ENCODE data around the gene SETD5.

SETD5 gene

DNA sequence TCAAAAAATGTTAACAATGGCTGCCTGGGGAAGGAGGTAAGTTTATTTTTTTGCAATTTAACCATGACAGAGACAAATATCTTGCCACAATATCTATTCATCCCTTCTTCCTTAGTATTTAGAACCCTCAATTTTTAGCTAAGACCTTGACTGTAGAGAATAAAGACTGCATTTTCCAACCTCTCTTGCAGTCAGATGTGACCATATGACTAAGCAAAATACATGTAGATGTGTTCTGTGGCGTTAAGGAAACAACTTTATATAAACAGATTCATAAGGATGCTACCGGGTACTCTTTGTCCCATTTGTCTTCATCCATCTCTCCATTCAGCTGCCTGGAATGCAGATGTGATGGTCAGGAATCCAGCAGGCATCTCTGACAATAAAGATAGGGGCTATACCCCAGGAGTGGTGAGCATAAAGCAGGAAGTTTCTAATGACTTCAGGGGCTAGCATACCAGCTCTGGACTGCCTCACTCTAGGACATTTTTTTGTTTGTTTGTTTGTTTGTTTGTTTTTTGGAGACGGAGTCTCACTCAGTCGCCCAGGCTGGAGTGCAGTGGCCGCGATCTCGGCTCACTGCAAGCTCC is 115.1 kb downstream of the SETD5 start:
- DNase-seq (no peak), ATAC-seq (ENCODE audit: insufficient read depth, low read depth) (no peak)
- Histone ChIP-seq H3K4me3 (ENCODE audit: low read depth in 1 of 2, low read length in 2 of 2) (no peak overlapping the region), H3K9me3 (ENCODE audit: insufficient read depth, low read length, severe bottlenecking) (no peaks in the 10 kb centered on the region), H3K4me1 (ENCODE audit: insufficient read depth, low read length) (no peaks in the 10 kb centered on the region), H3K27ac (ENCODE audit: low read length) (no peak overlapping the region), H3K9ac (ENCODE audit: low read depth, low read length) (no peak overlapping the region), H3K27me3 (ENCODE audit: insufficient read depth, low read length, poor library complexity) (no peaks in the 10 kb centered on the region), H2AFZ (ENCODE audit: low read depth, low read length) (no peak overlapping the region), H3K79me2 (ENCODE audit: insufficient read depth, low read length) (no peaks in the 10 kb centered on the region), H3K36me3 (ENCODE audit: insufficient read depth, low read length) (no peaks in the 10 kb centered on the region), H3K4me2 (ENCODE audit: insufficient read depth, low read length) (no peak overlapping the region), H4K20me1 (ENCODE audit: insufficient read depth, low read length) (no peaks in the 10 kb centered on the region)
- no peak for TF ChIP-seq EZH2 (IDR thresholded peaks at IDR 0.05; ENCODE audit: borderline replicate concordance, low read depth, low read length, severe bottlenecking)
- TF ChIP-seq, protein P1, sequence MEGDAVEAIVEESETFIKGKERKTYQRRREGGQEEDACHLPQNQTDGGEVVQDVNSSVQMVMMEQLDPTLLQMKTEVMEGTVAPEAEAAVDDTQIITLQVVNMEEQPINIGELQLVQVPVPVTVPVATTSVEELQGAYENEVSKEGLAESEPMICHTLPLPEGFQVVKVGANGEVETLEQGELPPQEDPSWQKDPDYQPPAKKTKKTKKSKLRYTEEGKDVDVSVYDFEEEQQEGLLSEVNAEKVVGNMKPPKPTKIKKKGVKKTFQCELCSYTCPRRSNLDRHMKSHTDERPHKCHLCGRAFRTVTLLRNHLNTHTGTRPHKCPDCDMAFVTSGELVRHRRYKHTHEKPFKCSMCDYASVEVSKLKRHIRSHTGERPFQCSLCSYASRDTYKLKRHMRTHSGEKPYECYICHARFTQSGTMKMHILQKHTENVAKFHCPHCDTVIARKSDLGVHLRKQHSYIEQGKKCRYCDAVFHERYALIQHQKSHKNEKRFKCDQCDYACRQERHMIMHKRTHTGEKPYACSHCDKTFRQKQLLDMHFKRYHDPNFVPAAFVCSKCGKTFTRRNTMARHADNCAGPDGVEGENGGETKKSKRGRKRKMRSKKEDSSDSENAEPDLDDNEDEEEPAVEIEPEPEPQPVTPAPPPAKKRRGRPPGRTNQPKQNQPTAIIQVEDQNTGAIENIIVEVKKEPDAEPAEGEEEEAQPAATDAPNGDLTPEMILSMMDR (IDR thresholded peaks at IDR 0.05; ENCODE audit: borderline replicate concordance, extremely low read depth, low read length, poor library complexity, severe bottlenecking) = no peak

DNA sequence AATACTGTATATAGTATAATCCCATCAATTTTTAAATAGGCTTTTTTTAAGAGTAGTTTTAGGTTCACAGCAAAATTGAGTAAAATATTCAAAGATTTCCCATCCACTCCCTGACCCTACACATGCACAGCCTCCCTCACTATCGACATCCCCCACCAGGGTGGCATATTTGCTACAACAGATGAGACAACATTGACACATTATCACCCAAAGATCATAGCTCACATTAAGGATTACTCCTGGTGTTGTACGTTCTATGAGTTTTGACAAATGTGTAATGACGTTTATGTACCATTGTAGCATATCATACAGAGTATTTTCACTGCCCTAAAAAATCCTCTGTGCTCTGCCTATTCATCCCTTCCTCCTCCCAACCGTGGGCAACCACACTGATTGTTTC is 116.9 kb downstream of the SETD5 start:
- no peaks in the 10 kb centered on the region for H3K27me3 ChIP-seq (ENCODE audit: insufficient read depth, low read length, poor library complexity)
- ATAC-seq (ENCODE audit: insufficient read depth, low read depth) (no peak), DNase-seq (no peak)
- H4K20me1 ChIP-seq (ENCODE audit: insufficient read depth, low read length) = no peaks in the 10 kb centered on the region
- no peak overlapping the region for H3K27ac ChIP-seq (ENCODE audit: low read length)
- no peak overlapping the region for H3K4me2 ChIP-seq (ENCODE audit: insufficient read depth, low read length)
- TF ChIP-seq EZH2 (IDR thresholded peaks at IDR 0.05; ENCODE audit: borderline replicate concordance, low read depth, low read length, severe bottlenecking) = no peak
- TF ChIP-seq, protein P1 (IDR thresholded peaks at IDR 0.05; ENCODE audit: borderline replicate concordance, extremely low read depth, low read length, poor library complexity, severe bottlenecking) = no peak
- no peaks in the 10 kb centered on the region for H3K9me3 ChIP-seq (ENCODE audit: insufficient read depth, low read length, severe bottlenecking)
- no peak overlapping the region for H3K9ac ChIP-seq (ENCODE audit: low read depth, low read length)
- no peaks in the 10 kb centered on the region for H3K79me2 ChIP-seq (ENCODE audit: insufficient read depth, low read length)
- H3K4me1 ChIP-seq (ENCODE audit: insufficient read depth, low read length) = no peaks in the 10 kb centered on the region
- H3K36me3 ChIP-seq (ENCODE audit: insufficient read depth, low read length) = no peaks in the 10 kb centered on the region
- H2AFZ ChIP-seq (ENCODE audit: low read depth, low read length) = no peak overlapping the region
- no peak overlapping the region for H3K4me3 ChIP-seq (ENCODE audit: low read depth in 1 of 2, low read length in 2 of 2)

DNA sequence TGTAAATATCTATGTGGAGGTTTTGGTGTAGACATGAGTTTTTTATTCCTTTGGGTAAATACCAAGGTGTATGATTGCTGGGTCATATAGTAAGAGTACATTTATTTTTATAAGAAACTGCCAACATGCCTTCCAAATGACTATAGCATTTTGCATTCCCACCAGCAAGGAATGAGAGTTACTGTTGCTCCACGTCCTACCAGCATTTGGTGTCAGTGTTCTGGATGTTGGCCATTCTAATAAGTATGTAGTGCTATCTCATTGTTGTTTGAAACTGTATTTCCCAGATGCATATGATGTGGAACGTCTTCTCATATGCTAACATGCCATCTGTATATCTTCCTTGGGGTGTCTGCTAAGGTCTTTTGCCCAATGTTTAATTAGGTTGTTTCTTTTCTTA is 117.5 kb downstream of the SETD5 start:
- Histone ChIP-seq H3K79me2 (ENCODE audit: insufficient read depth, low read length) (no peaks in the 10 kb centered on the region), H3K27me3 (ENCODE audit: insufficient read depth, low read length, poor library complexity) (no peaks in the 10 kb centered on the region), H3K27ac (ENCODE audit: low read length) (no peak overlapping the region), H2AFZ (ENCODE audit: low read depth, low read length) (no peak overlapping the region), H3K9ac (ENCODE audit: low read depth, low read length) (no peak overlapping the region), H4K20me1 (ENCODE audit: insufficient read depth, low read length) (no peaks in the 10 kb centered on the region), H3K4me2 (ENCODE audit: insufficient read depth, low read length) (no peak overlapping the region), H3K4me1 (ENCODE audit: insufficient read depth, low read length) (no peaks in the 10 kb centered on the region), H3K36me3 (ENCODE audit: insufficient read depth, low read length) (no peaks in the 10 kb centered on the region), H3K9me3 (ENCODE audit: insufficient read depth, low read length, severe bottlenecking) (no peaks in the 10 kb centered on the region), H3K4me3 (ENCODE audit: low read depth in 1 of 2, low read length in 2 of 2) (no peak overlapping the region)
- ATAC-seq (ENCODE audit: insufficient read depth, low read depth) (no peak), DNase-seq (no peak)
- TF ChIP-seq, protein P1 (IDR thresholded peaks at IDR 0.05; ENCODE audit: borderline replicate concordance, extremely low read depth, low read length, poor library complexity, severe bottlenecking) = no peak
- no peak for TF ChIP-seq EZH2 (IDR thresholded peaks at IDR 0.05; ENCODE audit: borderline replicate concordance, low read depth, low read length, severe bottlenecking)

All from DND-41 (cell line).